Stomach (tissue), 9 donors: ENCODE results near the gene BANF2. TPM values are rescaled to one million over a fixed set of nuclear protein-coding genes. Genes with fewer than 3 reads are reported as not detected.
A peak's percentile ranks its signal among the peaks of the same experiment; 100 is the strongest.

ENCODE experiments used
- DNase-seq, 2 donors: peaks; one replicate each; pipeline versions ENCODE4 v3.0.0 to v3.0.0-alpha.2; 2013 to 2019
- H3K27ac ChIP-seq, 5 donors: fragments of 200-600 bp in 4 of 5; sonication (generic) in 4 of 5; one replicate each; pipeline ENCODE4 v1.5.1; 2013 to 2019; ENCODE audit warnings: mild to moderate bottlenecking in 1 of 5, moderate library complexity in 1 of 5
- H3K27me3 ChIP-seq, 3 donors: fragments of 200-600 bp; sonication (generic); one replicate each; pipeline ENCODE4 v1.5.1; 2017 to 2019; ENCODE audit warnings: mixed run types in 1 of 3
- H3K36me3 ChIP-seq, 4 donors: fragments of 200-600 bp; sonication (generic); 1 replicate in 3 of 4; 2 replicates in 1 of 4; pipeline ENCODE4 v1.5.1; 2016 to 2019
- H3K4me1 ChIP-seq, 4 donors: fragments of 200-600 bp; sonication (generic); one replicate each; pipeline ENCODE4 v1.5.1; 2016 to 2019
- H3K4me3 ChIP-seq, 4 donors: fragments of 200-600 bp; sonication (generic) in 3 of 4; one replicate each; pipeline ENCODE4 v1.5.1; 2016 to 2019; ENCODE audit warnings: mild to moderate bottlenecking in 1 of 4
- H3K9me3 ChIP-seq, 4 donors: fragments of 200-600 bp; sonication (generic); one replicate each; pipeline ENCODE4 v1.5.1; 2016 to 2019
- CTCF ChIP-seq, 7 experiments: fragments of 450-650 bp in 4 of 7; fragments of 200-600 bp in 3 of 7; sonication (generic) in 3 of 7; IDR thresholded peaks; one replicate each; pipeline ENCODE4 v1.5.1; 2016 to 2019; ENCODE audit warnings: antibody characterized with exemption in 7 of 7, control low read depth in 2 of 7, mild to moderate bottlenecking in 1 of 7
- EP300 ChIP-seq: sonication (generic); formaldehyde crosslinking; IDR thresholded peaks from one replicate; pipeline ENCODE4 v1.6.1; 2017; ENCODE audit warnings: antibody characterized with exemption
- POLR2A ChIP-seq, 4 donors: fragments of 450-650 bp; IDR thresholded peaks; one replicate each; pipeline ENCODE4 v1.6.1; 2016; ENCODE audit warnings: antibody characterized with exemption in 4 of 4, control low read depth in 2 of 4, mild to moderate bottlenecking in 1 of 4, moderate library complexity in 1 of 4
- POLR2AphosphoS5 ChIP-seq, 3 donors: sonication (generic); formaldehyde crosslinking; IDR thresholded peaks; one replicate each; pipeline ENCODE4 v1.6.1; 2016; ENCODE audit warnings: antibody characterized with exemption in 3 of 3
- WGBS, 5 donors: extraction: QIAGEN DNeasy Blood & Tissue Kit in 3 of 5; methylation state at CpG; one replicate each; pipeline versions ENCODE4 v1.1.5 to v1.1.7; 2013 to 2018; 5-methylcytosine and 5-hydroxymethylcytosine counted together
- intact Hi-C: fragments of 100-400 bp; cut with DNase I; formaldehyde crosslinking; loops from one replicate; pipeline ENCODE4 v1.15.1; 2023; ENCODE audit warnings: low total_unique reads
- polyA plus RNA-seq, 3 donors: library from polyadenylated mRNA; stranded (reverse); fragments of 200-250 nt; gene quantifications; one replicate each; pipeline ENCODE4 v1.2.3, GENCODE V29; 2013
- total RNA-seq, 5 donors: library from RNA; depleted of rRNA; stranded (reverse); fragments of >200 nt; gene quantifications; one replicate each; pipeline versions ENCODE4 v1.1.0 to v1.2.3, GENCODE V29; 2014 to 2016
- donor health status: healthy with polysubstance abuse.
- donor health status: Bipolar disorder and iron deficiency.
- donor health status: healthy.

BANF2 gene
- total and polyA plus RNA-seq, 8 donors, result not detected

GRCh38 chr20:17734374-17734773 is 34.6 kb downstream of the BANF2 start:
- Histone ChIP-seq H3K4me1 (no peaks in the 10 kb centered on the region), H3K27me3 (no peaks in the 10 kb centered on the region), H3K36me3 (no peaks in the 10 kb centered on the region), H3K27ac (no peak overlapping the region), H3K9me3 (peaks cover 0 to 8% (median 3%) of the 10 kb centered on the region in 4 donors), H3K4me3 (no peak overlapping the region)
- TF ChIP-seq EP300, result no peak
- TF ChIP-seq POLR2A (IDR thresholded peaks at IDR 0.05), result no peak
- TF ChIP-seq CTCF (IDR thresholded peaks at IDR 0.05), result no peak
- no peak for TF ChIP-seq POLR2AphosphoS5 (IDR thresholded peaks at IDR 0.05)
- DNase-seq, result no peak
- WGBS, 5 donors, result 81 to 93% (median 91%) methylated on average over 5 of the region's 5 CpGs
- intact Hi-C loops, result no loop called here

GRCh38 chr20:17735206-17735804 is 35.5 kb downstream of the BANF2 start:
- Histone ChIP-seq H3K9me3 (peaks cover 0 to 8% (median 3%) of the 10 kb centered on the region in 4 donors), H3K36me3 (no peaks in the 10 kb centered on the region), H3K4me1 (no peaks in the 10 kb centered on the region), H3K27ac (no peak overlapping the region), H3K4me3 (no peak overlapping the region), H3K27me3 (no peaks in the 10 kb centered on the region)
- peak in 1 of 2 donors; percentile 38 for DNase-seq
- WGBS, 5 donors, result 69 to 76% (median 75%) methylated on average over 9 of the region's 9 CpGs
- intact Hi-C loops, result no loop called here
- TF ChIP-seq POLR2A (IDR thresholded peaks at IDR 0.05), result no peak
- TF ChIP-seq POLR2AphosphoS5 (IDR thresholded peaks at IDR 0.05), result no peak
- no peak for TF ChIP-seq CTCF (IDR thresholded peaks at IDR 0.05)
- no peak for TF ChIP-seq EP300

- 88 to 96% (median 92%) methylated on average over 4 of the region's 4 CpGs for WGBS, 5 donors
- no peaks in the 10 kb centered on the region for H3K36me3 ChIP-seq
- no peak overlapping the region for H3K27ac ChIP-seq
- no peaks in the 10 kb centered on the region for H3K4me1 ChIP-seq
- DNase-seq, result no peak
- no peak overlapping the region for H3K4me3 ChIP-seq
- no peaks in the 10 kb centered on the region for H3K27me3 ChIP-seq
- TF ChIP-seq POLR2AphosphoS5 (IDR thresholded peaks at IDR 0.05) (no peak), CTCF (IDR thresholded peaks at IDR 0.05) (no peak), EP300 (no peak)
- peaks cover 0 to 8% (median 3%) of the 10 kb centered on the region in 4 donors for H3K9me3 ChIP-seq
- intact Hi-C loops, result no loop called here
These were observed 36.3 kb downstream of the BANF2 start for GRCh38 chr20:17735959-17736621.

- WGBS, 5 donors, result 60 to 63% (median 61%) methylated on average over 3 of the region's 3 CpGs
- DNase-seq, result no peak
- Histone ChIP-seq H3K9me3 (peaks cover 0 to 8% (median 3%) of the 10 kb centered on the region in 4 donors), H3K27ac (no peak overlapping the region), H3K4me3 (no peak overlapping the region), H3K36me3 (no peaks in the 10 kb centered on the region), H3K27me3 (no peaks in the 10 kb centered on the region), H3K4me1 (no peaks in the 10 kb centered on the region)
- intact Hi-C loops, result no loop called here
- TF ChIP-seq EP300, result no peak
- no peak for TF ChIP-seq CTCF (IDR thresholded peaks at IDR 0.05)
- no peak for TF ChIP-seq POLR2AphosphoS5 (IDR thresholded peaks at IDR 0.05)
- no peak for TF ChIP-seq POLR2A (IDR thresholded peaks at IDR 0.05)
These were observed 38.4 kb downstream of the BANF2 start for GRCh38 chr20:17738154-17738553.
